ENCODE results near the gene KCNK2.

KCNK2 gene

DNA sequence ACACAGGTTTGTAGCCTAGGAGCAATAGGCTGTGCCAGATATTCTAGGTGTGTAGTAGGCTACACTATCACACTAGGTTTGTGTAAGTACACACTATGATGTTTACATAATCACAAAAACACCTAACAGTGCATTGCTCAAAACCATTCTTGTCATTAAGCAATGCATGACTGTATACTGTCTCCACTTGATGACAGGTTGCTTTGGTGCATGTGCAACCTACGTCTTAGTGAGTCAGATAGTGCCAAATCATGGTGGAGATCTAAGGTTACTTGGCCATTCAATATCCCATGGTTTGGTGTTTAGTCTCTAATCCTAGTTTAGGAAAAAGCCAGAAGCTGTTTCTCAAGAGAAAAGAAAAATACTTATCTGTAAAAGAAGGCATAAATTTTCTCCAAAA is 181.1 kb downstream of the KCNK2 start:
- no peak for DNase-seq

DNA sequence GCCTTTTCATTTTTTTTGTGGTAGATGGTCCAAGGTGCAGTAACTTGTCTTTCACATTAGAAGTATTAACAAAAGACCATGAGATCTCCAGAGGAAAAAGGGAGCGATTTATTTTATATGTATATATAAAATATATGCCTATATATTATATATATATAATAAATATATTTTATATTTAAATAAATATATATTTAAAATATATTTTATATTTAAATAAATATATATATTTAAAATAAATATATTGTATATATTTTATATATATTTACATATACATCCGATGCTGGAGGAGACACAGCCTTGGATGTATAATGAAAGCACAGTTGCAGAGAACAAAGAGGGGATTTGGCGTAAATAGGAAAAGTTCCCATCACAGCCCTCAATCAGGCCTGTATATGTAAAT is 182.1 kb downstream of the KCNK2 start:
- no peak for DNase-seq

DNA sequence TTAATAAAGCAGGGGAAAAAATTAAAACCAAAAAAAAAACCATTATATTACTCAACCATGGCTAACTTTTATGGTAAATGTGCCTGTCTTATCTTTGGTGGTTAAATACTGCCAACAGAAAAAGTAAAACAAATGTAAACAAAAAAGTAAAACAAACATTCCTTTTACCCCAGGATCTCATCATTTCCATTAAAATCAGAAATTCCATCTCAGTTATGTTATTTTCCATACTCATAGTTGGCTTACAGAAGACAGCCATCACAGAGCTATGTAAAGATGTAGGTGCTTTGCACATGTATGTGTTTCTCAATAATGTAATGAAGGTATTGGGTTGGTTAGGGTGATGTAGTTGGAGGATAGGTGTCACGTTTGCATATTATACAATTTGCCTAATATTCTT is 185.0 kb downstream of the KCNK2 start:
- no peak for DNase-seq

DNA sequence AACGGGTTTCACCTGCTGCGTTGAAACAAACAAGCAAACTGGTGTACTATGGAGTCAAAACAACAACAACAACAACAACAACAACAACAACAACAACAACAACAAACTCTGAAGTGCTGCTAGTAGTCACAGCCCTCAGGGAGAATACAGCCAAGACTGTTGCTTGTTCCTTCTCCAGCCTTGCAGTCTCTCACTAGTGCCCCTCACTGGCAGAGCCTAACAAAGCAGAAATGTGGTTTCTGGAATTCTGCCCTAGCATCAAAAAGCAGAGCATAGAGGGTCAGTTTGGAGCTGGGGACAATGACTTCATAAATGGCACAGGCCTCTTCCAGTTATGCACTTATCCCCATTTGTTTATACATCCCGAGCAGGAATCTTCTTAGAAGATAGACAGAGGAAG is 187.4 kb downstream of the KCNK2 start:
- DNase-seq: no peak

DNA sequence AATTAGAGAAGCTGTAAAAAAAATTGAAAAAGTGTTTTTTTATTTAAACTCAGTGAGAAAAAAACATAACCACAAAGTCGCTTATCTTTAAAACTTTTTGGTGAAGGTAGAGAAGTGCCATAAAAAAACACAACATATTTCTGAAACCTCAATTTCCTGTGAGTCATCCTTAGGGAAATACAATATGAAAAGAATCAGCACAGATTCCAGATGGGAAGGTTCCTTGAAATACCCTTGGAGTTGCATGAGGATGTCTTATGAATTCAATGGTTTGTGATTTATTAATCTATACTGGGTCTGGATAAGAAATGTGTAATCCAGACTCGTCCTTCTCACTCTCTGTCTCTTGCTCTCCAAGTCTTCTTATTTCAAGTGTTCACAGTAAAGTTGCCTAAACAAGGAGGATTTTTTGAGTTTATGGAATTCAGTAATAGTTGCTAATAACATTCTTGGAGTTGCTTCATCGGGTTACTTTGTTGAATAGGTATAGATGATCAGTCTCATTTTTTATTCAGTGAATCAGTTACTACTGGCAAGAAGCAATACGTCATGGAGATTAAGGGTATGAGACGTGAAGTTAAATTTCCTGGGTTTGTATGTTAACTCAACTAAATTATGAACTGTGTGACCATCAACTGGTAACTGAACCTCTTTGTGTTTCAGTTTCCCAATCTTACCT is 191.4 kb downstream of the KCNK2 start:
- DNase-seq: no peak

DNA sequence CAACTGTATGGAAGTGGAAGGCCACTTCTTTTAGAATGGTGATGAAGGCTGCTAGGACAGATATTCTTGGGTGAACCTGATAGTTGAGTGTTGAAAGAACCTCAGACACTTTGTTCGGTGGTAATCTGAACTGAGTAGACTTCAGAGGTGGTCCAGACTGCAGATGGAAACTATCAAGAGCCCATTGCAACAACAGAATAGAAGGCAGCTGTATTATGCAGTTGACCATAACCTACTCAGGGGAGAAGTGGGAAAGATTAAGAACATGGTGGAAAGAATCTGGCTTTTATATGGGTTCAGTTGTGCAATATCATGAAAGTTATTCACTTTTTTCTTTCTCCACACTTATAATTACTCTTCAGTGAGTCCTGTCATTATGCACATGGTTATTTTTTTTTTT is 194.0 kb downstream of the KCNK2 start:
- no peak for DNase-seq

DNA sequence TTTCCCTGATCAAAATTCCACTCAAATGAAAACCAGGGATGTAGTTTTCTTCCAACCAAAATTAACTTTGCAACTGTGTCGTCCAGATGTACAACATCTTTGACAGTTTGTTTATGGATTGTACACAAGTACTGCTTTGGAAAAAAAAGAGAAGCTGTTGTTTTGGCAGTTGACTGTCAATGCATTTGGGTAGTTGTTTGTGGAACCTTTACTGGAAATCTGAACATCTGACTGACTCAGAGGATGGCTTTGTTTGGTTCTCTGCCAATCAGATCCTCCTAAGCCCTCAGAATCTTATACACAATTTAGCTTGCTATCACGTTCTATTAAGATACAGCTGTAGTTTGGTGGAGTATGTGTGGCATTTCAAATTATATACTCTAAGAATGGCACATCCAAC is 195.0 kb downstream of the KCNK2 start:
- DNase-seq: no peak

DNA sequence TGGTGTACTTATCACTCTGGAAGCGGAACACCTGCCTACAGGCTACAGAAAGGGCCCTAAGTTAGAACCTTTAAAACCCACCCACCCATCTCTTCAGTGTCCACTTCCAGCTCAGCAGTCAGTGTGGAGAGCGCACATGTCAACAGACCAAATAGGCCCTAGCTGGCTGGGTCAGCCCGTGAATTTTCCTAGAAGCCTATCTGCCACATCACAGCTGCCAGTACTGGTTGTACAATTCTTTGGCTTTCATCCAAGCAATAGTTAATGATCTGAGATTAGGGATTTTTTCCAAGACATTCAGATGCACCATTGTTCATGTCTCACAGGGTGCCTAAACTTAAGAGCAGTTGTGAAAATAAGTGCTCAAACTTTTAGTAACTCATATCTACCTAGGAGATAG is 197.1 kb downstream of the KCNK2 start:
- no peak for DNase-seq

DNA sequence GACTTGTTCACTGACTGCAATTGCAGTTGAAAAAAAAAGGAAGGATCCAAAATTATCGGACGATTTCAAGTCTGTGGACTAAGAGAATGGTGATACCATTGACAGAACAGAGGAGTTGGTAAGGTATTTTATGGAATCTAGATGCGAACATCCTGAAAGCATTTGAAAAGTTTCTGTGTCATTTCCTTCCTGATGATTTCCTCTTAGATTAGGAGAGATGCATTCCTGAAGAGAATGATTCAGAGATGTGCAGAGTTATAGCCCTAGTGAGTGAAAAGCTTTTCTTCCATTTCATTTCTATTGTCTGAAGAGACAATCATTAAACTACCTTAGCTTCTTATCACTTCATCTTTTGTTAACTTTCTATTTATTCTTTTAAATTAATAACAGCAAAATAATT is 200.0 kb downstream of the KCNK2 start:
- no peak for DNase-seq

DNA sequence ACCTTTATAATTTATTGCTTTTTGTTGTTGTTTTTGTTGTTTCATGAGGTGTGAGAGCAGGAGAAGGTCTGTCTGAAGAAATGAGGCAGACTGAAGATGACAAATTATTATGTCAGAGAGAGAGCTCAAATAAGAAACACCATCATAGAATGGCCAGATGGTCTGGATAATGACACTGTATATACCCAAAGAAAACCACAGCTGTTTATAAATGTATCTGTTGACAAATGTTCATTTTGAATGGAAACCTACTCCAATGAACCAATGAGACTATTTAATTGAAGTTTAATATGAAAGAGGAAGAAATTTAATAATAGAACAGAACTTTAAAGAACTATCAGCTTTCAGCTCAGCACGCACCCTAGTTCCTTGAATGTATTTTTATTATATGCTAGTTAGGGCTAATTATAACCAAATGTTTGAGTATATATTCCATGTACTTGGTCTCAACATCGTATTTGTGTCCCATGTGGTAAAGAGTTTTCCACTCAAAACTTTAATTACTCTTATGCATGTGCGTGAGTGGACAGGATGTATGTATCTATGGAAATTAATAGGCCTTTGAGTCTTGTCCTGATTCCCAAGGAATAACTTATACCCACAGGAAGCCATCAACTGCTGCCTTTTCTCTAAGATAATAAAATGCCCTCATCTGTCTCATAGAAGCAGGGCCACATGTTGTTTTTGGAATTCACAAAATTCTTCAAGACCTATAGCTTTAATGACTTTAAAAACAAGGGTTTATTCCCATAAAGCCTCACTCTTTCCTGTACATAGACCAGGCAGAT is 202.7 kb downstream of the KCNK2 start:
- no peak for DNase-seq
